DND-41 (cell line): ENCODE measurements around the gene TCAP.

ENCODE experiments used
- ATAC-seq: fragments of 200-7000 bp; cut with Tn5 transposase; 3 replicates; pipeline ENCODE4 v1.9.1; 2021; ENCODE audit warnings: low read depth; ENCODE audit not compliant: insufficient read depth
- DNase-seq: peaks from one replicate; pipeline ENCODE4 v3.0.0-alpha.2; 2020
- H2AFZ ChIP-seq: 2 replicates; pipeline ENCODE4 v1.6.0; 2012; ENCODE audit warnings: low read depth, low read length
- H3K27ac ChIP-seq: 2 replicates; pipeline ENCODE4 v1.5.1; 2012; ENCODE audit warnings: low read length, inconsistent platforms
- H3K27me3 ChIP-seq: fragments of 200-600 bp; sonication (generic); 2 replicates; pipeline ENCODE4 v1.6.0; 2012; ENCODE audit warnings: low read length, mild to moderate bottlenecking, inconsistent platforms; ENCODE audit not compliant: insufficient read depth, poor library complexity
- H3K36me3 ChIP-seq: 2 replicates; pipeline ENCODE4 v1.5.1; 2012; ENCODE audit warnings: low read length, inconsistent platforms; ENCODE audit not compliant: insufficient read depth
- H3K4me1 ChIP-seq: 2 replicates; pipeline ENCODE4 v1.5.1; 2012; ENCODE audit warnings: mild to moderate bottlenecking, low read length; ENCODE audit not compliant: insufficient read depth
- H3K4me2 ChIP-seq: 2 replicates; pipeline ENCODE4 v1.6.0; 2012; ENCODE audit warnings: mild to moderate bottlenecking, moderate library complexity, low read length, inconsistent platforms; ENCODE audit not compliant: insufficient read depth
- H3K4me3 ChIP-seq, 2 experiments: fragments of 200-600 bp in 1 of 2; shearing (Covaris generic) in 1 of 2; 2 replicates each; pipeline ENCODE4 v1.5.1; 2012 to 2016; ENCODE audit warnings: inconsistent platforms in 2 of 2, low read length in 2 of 2, mild to moderate bottlenecking in 2 of 2, low read depth in 1 of 2, moderate library complexity in 1 of 2
- H3K79me2 ChIP-seq: 2 replicates; pipeline ENCODE4 v1.6.0; 2012; ENCODE audit warnings: low read length, inconsistent platforms; ENCODE audit not compliant: insufficient read depth
- H3K9ac ChIP-seq: 2 replicates; pipeline ENCODE4 v1.6.0; 2012; ENCODE audit warnings: low read depth, mild to moderate bottlenecking, inconsistent platforms, low read length, moderate library complexity
- H3K9me3 ChIP-seq: 2 replicates; pipeline ENCODE4 v1.5.1; 2012; ENCODE audit warnings: low read length, moderate library complexity, mild to moderate bottlenecking, inconsistent platforms; ENCODE audit not compliant: insufficient read depth, severe bottlenecking
- H4K20me1 ChIP-seq: 2 replicates; pipeline ENCODE4 v1.6.0; 2012; ENCODE audit warnings: low read length; ENCODE audit not compliant: insufficient read depth
- EZH2 ChIP-seq: IDR thresholded peaks from 3 replicates; pipeline ENCODE4 v1.6.1; 2012; ENCODE audit warnings: borderline replicate concordance, low read depth, mild to moderate bottlenecking, moderate library complexity, low read length, inconsistent platforms; ENCODE audit not compliant: severe bottlenecking
- TF ChIP-seq, protein P1 (sequence below): IDR thresholded peaks from 2 replicates; pipeline ENCODE4 v1.5.1; 2012; ENCODE audit warnings: borderline replicate concordance, low read length, moderate library complexity, mild to moderate bottlenecking; ENCODE audit not compliant: poor library complexity, severe bottlenecking; ENCODE audit errors: extremely low read depth

Gene TCAP

DNA sequence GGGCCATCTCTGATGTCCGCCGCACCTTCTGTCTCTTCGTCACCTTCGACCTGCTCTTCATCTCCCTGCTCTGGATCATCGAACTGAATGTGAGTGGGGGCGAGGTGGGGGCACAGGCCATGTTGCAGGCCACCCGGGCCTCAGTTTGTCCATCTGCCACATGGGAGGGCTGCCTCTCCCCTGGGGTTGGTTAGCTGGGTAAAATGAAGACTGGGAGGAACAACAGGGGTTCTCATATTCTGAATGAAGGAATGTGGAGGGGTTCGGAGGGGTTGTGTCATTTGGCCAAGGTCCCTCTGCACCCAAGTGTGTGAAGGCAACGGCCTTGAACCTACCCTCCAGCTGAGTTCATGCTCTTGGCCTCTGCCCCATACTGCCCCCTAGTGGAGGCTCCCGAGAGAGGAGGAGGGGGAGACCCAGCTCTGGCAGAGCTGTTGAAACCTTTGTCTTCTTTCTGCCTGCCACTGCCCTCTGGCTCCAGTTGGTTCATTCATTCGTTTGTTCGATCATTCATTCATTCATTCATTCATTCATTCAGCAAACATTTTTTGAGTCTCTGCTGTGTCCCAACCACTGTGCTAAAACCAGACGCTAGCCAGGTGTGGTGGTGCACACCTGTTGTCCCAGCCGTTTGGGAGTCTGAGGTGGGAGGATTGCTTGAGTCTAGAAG is 11.4 kb upstream of the TCAP start:
- Histone ChIP-seq H3K9ac (no peak overlapping the region), H3K4me1 (no peaks in the 10 kb centered on the region), H3K36me3 (peaks cover 36% of the 10 kb centered on the region), H3K4me3 (no peak overlapping the region), H2AFZ (no peak overlapping the region), H3K79me2 (peaks cover 17% of the 10 kb centered on the region), H3K27ac (no peak overlapping the region), H3K9me3 (no peaks in the 10 kb centered on the region), H4K20me1 (peaks cover 44% of the 10 kb centered on the region), H3K27me3 (no peaks in the 10 kb centered on the region), H3K4me2 (no peak overlapping the region)
- DNase-seq (peak; percentile 76), ATAC-seq (peak; percentile 85)
- TF ChIP-seq, protein P1, sequence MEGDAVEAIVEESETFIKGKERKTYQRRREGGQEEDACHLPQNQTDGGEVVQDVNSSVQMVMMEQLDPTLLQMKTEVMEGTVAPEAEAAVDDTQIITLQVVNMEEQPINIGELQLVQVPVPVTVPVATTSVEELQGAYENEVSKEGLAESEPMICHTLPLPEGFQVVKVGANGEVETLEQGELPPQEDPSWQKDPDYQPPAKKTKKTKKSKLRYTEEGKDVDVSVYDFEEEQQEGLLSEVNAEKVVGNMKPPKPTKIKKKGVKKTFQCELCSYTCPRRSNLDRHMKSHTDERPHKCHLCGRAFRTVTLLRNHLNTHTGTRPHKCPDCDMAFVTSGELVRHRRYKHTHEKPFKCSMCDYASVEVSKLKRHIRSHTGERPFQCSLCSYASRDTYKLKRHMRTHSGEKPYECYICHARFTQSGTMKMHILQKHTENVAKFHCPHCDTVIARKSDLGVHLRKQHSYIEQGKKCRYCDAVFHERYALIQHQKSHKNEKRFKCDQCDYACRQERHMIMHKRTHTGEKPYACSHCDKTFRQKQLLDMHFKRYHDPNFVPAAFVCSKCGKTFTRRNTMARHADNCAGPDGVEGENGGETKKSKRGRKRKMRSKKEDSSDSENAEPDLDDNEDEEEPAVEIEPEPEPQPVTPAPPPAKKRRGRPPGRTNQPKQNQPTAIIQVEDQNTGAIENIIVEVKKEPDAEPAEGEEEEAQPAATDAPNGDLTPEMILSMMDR, result peak; percentile 99
- no peak for TF ChIP-seq EZH2

DNA sequence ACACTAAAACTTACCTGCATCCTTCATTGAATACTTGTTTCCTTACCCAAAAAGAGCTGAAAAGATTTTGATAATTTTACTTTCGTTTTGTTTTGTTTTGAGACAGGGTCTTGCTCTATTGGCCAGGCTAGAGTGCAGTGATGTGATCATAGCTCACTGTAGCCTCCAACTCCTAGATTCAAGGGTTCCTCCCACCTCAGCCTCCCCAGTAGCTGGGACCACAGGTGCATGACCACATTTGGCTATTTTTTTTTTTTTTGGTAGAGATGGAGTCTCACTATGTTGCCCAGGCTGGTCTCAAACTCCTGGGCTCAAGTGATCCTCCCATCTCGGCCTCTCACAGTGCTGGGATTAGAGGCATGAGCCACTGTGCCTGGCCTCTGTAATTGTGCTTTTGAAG is 10.0 kb upstream of the TCAP start:
- TF ChIP-seq, protein P1, result no peak
- Histone ChIP-seq H2AFZ (no peak overlapping the region), H3K79me2 (peaks cover 13% of the 10 kb centered on the region; the same call in 1 of the 2 replicates), H3K9me3 (no peaks in the 10 kb centered on the region), H3K36me3 (peaks cover 48% of the 10 kb centered on the region), H3K27ac (no peak overlapping the region), H3K9ac (no peak overlapping the region), H3K4me2 (no peak overlapping the region), H3K4me3 (no peak overlapping the region), H4K20me1 (peaks cover 39% of the 10 kb centered on the region), H3K27me3 (no peaks in the 10 kb centered on the region), H3K4me1 (no peaks in the 10 kb centered on the region)
- DNase-seq, result no peak
- no peak for ATAC-seq

DNA sequence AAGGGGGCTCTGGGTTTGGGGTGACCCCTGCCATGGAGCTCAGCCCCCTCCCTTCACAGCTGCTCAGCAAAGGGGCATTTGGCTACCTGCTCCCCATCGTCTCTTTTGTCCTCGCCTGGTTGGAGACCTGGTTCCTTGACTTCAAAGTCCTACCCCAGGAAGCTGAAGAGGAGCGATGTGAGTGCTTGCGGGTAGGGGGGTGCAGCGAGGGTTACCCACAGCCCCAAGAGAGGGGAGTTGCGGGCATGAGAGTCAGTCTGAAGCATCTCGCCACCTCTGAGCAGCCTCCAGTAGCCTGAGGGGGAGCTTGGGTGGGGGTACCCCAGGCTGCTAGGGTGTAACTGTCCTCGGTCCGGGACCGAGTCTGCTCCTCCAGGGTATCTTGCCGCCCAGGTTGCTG is 6.8 kb upstream of the TCAP start:
- no peaks in the 10 kb centered on the region for H3K27me3 ChIP-seq
- no peak overlapping the region for H3K4me3 ChIP-seq
- DNase-seq (no peak), ATAC-seq (no peak)
- H3K4me1 ChIP-seq, result no peaks in the 10 kb centered on the region
- no peak overlapping the region for H2AFZ ChIP-seq
- no peak overlapping the region for H3K9ac ChIP-seq
- H3K9me3 ChIP-seq, result no peaks in the 10 kb centered on the region
- peaks cover 11% of the 10 kb centered on the region; the same call in 1 of the 2 replicates for H3K79me2 ChIP-seq
- peaks cover 29% of the 10 kb centered on the region for H4K20me1 ChIP-seq
- no peak overlapping the region for H3K4me2 ChIP-seq
- H3K27ac ChIP-seq, result no peak overlapping the region
- peaks cover 78% of the 10 kb centered on the region for H3K36me3 ChIP-seq
- no peak for TF ChIP-seq EZH2
- TF ChIP-seq, protein P1, result no peak
